DMS 273 treated with DMSO at 0.1 percent for 48 hours (cell line): ENCODE data around the gene TMPRSS3.

Source experiments
- DNase-seq: peaks from one replicate; lab custom pipeline; 2025; lab: John Stamatoyannopoulos, UW

The TMPRSS3 gene

GRCh38 chr21:42332557-42333317, 63.1 kb downstream of the TMPRSS3 start:
- DNase-seq = no peak

- no peak for DNase-seq
Measured at GRCh38 chr21:42331660-42332059, 64.2 kb downstream of the TMPRSS3 start.

GRCh38 chr21:42330380-42331371, 65.2 kb downstream of the TMPRSS3 start:
- DNase-seq = no peak

GRCh38 chr21:42324896-42325295, 71.0 kb downstream of the TMPRSS3 start:
- DNase-seq = no peak
